GM23338 (cell line): Measurements from ENCODE around the gene FAM13C. TPM values are rescaled to one million over a fixed set of nuclear protein-coding genes. Genes with fewer than 3 reads are reported as not detected.

Experiments
- ATAC-seq: fragments of 200-7000 bp; cut with Tn5 transposase; 3 replicates; pipeline ENCODE4 v1.9.1; 2020
- DNase-seq: peaks from one replicate; pipeline ENCODE4 v3.0.0-alpha.2; 2015; ENCODE audit warnings: low spot score
- H2AFZ ChIP-seq: fragments of 200-600 bp; sonication (generic); 2 replicates; pipeline ENCODE4 v1.8.0; 2016; ENCODE audit warnings: antibody characterized with exemption, mild to moderate bottlenecking, moderate library complexity
- H3F3A ChIP-seq: fragments of 200-600 bp; sonication (generic); replicated peaks from 2 replicates; pipeline ENCODE4 v1.8.0; 2017; ENCODE audit warnings: antibody characterized with exemption, mixed run types, low read depth
- H3K27ac ChIP-seq: fragments of 200-600 bp; sonication (generic); 2 replicates; pipeline ENCODE4 v1.6.1; 2016; ENCODE audit warnings: low read depth
- H3K27me3 ChIP-seq: fragments of 200-600 bp; sonication (generic); 2 replicates; pipeline ENCODE4 v1.8.0; 2016; ENCODE audit warnings: mild to moderate bottlenecking, mixed run types, moderate library complexity; ENCODE audit not compliant: insufficient read depth
- H3K36me3 ChIP-seq: fragments of 200-600 bp; sonication (generic); 2 replicates; pipeline ENCODE4 v1.8.0; 2016; ENCODE audit warnings: mild to moderate bottlenecking; ENCODE audit not compliant: insufficient read depth
- H3K4me1 ChIP-seq: fragments of 200-600 bp; sonication (generic); 2 replicates; pipeline ENCODE4 v1.8.0; 2016; ENCODE audit warnings: mild to moderate bottlenecking, moderate library complexity; ENCODE audit not compliant: insufficient read depth
- H3K4me2 ChIP-seq: fragments of 200-600 bp; sonication (generic); 2 replicates; pipeline ENCODE4 v1.7.1; 2017; ENCODE audit warnings: mixed run types
- H3K4me3 ChIP-seq: fragments of 200-600 bp; sonication (generic); 2 replicates; pipeline ENCODE4 v1.6.1; 2016; ENCODE audit warnings: mixed run types
- H3K79me2 ChIP-seq: fragments of 200-600 bp; sonication (generic); replicated peaks from 2 replicates; pipeline ENCODE4 v1.8.0; 2017; ENCODE audit warnings: mild to moderate bottlenecking; ENCODE audit not compliant: insufficient read depth
- H3K9me2 ChIP-seq: fragments of 200-600 bp; sonication (generic); 2 replicates; pipeline ENCODE4 v1.8.0; 2017; ENCODE audit not compliant: insufficient read depth
- H4K20me1 ChIP-seq: fragments of 200-600 bp; sonication (generic); replicated peaks from 2 replicates; pipeline ENCODE4 v1.8.0; 2017; ENCODE audit warnings: mild to moderate bottlenecking; ENCODE audit not compliant: insufficient read depth
- H3K27ac Mint-ChIP-seq: 2 replicates; pipeline ENCODE4 v1.8.0; 2020; ENCODE audit warnings: inconsistent platforms, mild to moderate bottlenecking, moderate library complexity, mixed read lengths
- H3K27me3 Mint-ChIP-seq: 3 replicates; pipeline ENCODE4 v1.8.0; 2022; ENCODE audit warnings: low read depth, mild to moderate bottlenecking, moderate library complexity, mixed read lengths, inconsistent platforms; ENCODE audit not compliant: insufficient read depth, poor library complexity
- H3K36me3 Mint-ChIP-seq: 3 replicates; pipeline ENCODE4 v1.8.0; 2021; ENCODE audit warnings: low read depth, mild to moderate bottlenecking, inconsistent platforms, moderate library complexity, mixed read lengths
- H3K4me1 Mint-ChIP-seq: 3 replicates; pipeline ENCODE4 v1.8.0; 2020; ENCODE audit warnings: mild to moderate bottlenecking, inconsistent platforms, mixed read lengths
- H3K4me3 Mint-ChIP-seq: 3 replicates; pipeline ENCODE4 v1.8.0; 2021; ENCODE audit warnings: moderate library complexity, mild to moderate bottlenecking, inconsistent platforms, mixed read lengths
- H3K9me3 Mint-ChIP-seq: 3 replicates; pipeline ENCODE4 v1.8.0; 2020; ENCODE audit warnings: moderate library complexity, mild to moderate bottlenecking, inconsistent platforms, mixed read lengths
- EZH2 ChIP-seq: fragments of 200-600 bp; sonication (generic); IDR thresholded peaks from one replicate; pipeline ENCODE4 v1.8.0; 2017; ENCODE audit warnings: antibody characterized with exemption, mild to moderate bottlenecking, low read depth; ENCODE audit not compliant: unreplicated experiment
- EZH2phosphoT487 ChIP-seq: fragments of 200-600 bp; sonication (generic); IDR thresholded peaks from one replicate; pipeline ENCODE4 v1.8.1; 2018; ENCODE audit warnings: antibody characterized with exemption; ENCODE audit not compliant: unreplicated experiment
- JUNB ChIP-seq: IDR thresholded peaks from one replicate; pipeline ENCODE4 v1.6.1; 2016; ENCODE audit warnings: antibody characterized with exemption; ENCODE audit not compliant: unreplicated experiment
- NANOG ChIP-seq: IDR thresholded peaks from 2 replicates; pipeline ENCODE4 v1.6.1; 2016; ENCODE audit warnings: antibody characterized with exemption, borderline replicate concordance
- POLR2AphosphoS5 ChIP-seq: IDR thresholded peaks from 2 replicates; pipeline ENCODE4 v1.6.1; 2016; ENCODE audit warnings: antibody characterized with exemption, low read depth
- STAT1 ChIP-seq: IDR thresholded peaks from one replicate; pipeline ENCODE4 v1.6.1; 2016; ENCODE audit warnings: antibody characterized with exemption; ENCODE audit not compliant: unreplicated experiment
- ZNF114 ChIP-seq: fragments of 250-450 bp; sonication (Bioruptor Pico); IDR thresholded peaks from 2 replicates; pipeline ENCODE4 v1.5.0; 2020; ENCODE audit warnings: mild to moderate bottlenecking, moderate library complexity
- ZNF331 ChIP-seq: fragments of 250-450 bp; sonication (Bioruptor Pico); IDR thresholded peaks from 2 replicates; pipeline ENCODE4 v1.5.0; 2020; ENCODE audit warnings: low read depth, mild to moderate bottlenecking, moderate library complexity
- polyA plus RNA-seq: library from polyadenylated mRNA; unstranded; fragments of >200 nt; fragmentation: Nextera tagmentation; extraction: Ambion mirVana; gene quantifications from 2 replicates; pipeline ENCODE4 v1.2.1, GENCODE V29; 2016
- total RNA-seq: library from RNA; depleted of rRNA; stranded (reverse); fragments of >200 nt; shearing (Covaris generic); gene quantifications from 2 replicates; pipeline ENCODE4 v1.2.3, GENCODE V29; 2014
- TF ChIP-seq, protein P1 (sequence below), 2 experiments: fragments of 200-600 bp in 1 of 2; sonication (generic) in 1 of 2; conservative IDR thresholded peaks; 2 replicates each; pipeline versions ENCODE4 v1.5.1 to v1.6.1; 2016 to 2017; ENCODE audit warnings: antibody characterized with exemption in 2 of 2, low read depth in 2 of 2, mild to moderate bottlenecking in 2 of 2, moderate library complexity in 1 of 2
- TF ChIP-seq, protein P2 (sequence below): IDR thresholded peaks from 2 replicates; pipeline ENCODE4 v1.6.1; 2016; ENCODE audit warnings: antibody characterized with exemption
- TF ChIP-seq, protein P3 (sequence below): IDR thresholded peaks from one replicate; pipeline ENCODE4 v1.6.1; 2018; ENCODE audit warnings: antibody characterized with exemption; ENCODE audit not compliant: unreplicated experiment

Gene FAM13C
- total and polyA plus RNA-seq, 2 experiments from 2014 or later: 0.94 to 2.1 TPM

DNA sequence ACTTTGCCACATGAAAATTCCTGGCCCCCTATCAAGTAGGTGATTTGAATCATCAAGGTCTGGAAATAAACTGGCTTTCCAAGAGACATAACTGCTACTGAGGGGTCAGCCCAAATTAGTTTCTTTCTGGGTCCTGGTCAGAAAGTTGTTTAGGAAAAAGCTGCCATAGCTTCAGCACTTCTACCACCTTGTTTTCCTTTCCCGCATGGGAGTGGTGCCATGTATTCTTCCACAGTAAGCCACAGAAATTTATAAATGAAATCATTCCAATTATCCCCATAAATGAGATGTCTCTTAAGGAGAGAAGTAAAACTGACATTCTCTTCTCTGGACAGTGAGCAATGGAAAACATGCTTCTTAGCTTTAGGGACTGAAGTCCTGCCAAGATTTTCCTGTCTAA, 105.1 kb downstream of the FAM13C start:
- ATAC-seq: no peak
- H3K4me1 ChIP-seq: no peaks in the 10 kb centered on the region
- no peak overlapping the region for H3K4me3 ChIP-seq
- H3K36me3 Mint-ChIP-seq: no peaks in the 10 kb centered on the region
- no peaks in the 10 kb centered on the region for H3K4me1 Mint-ChIP-seq
- H3K27ac ChIP-seq: no peak overlapping the region
- H3K4me2 ChIP-seq: no peak overlapping the region
- TF ChIP-seq STAT1 (no peak), POLR2AphosphoS5 (no peak), ZNF331 (CRISPR knock-in tag) (no peak), EZH2 (no peak), JUNB (no peak), ZNF114 (no peak), NANOG (no peak), EZH2phosphoT487 (no peak)
- TF ChIP-seq, protein P1, sequence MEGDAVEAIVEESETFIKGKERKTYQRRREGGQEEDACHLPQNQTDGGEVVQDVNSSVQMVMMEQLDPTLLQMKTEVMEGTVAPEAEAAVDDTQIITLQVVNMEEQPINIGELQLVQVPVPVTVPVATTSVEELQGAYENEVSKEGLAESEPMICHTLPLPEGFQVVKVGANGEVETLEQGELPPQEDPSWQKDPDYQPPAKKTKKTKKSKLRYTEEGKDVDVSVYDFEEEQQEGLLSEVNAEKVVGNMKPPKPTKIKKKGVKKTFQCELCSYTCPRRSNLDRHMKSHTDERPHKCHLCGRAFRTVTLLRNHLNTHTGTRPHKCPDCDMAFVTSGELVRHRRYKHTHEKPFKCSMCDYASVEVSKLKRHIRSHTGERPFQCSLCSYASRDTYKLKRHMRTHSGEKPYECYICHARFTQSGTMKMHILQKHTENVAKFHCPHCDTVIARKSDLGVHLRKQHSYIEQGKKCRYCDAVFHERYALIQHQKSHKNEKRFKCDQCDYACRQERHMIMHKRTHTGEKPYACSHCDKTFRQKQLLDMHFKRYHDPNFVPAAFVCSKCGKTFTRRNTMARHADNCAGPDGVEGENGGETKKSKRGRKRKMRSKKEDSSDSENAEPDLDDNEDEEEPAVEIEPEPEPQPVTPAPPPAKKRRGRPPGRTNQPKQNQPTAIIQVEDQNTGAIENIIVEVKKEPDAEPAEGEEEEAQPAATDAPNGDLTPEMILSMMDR (conservative IDR thresholded peaks at IDR 0.05; ENCODE audit: low read depth in 2 of 2): no peak
- TF ChIP-seq, protein P2, sequence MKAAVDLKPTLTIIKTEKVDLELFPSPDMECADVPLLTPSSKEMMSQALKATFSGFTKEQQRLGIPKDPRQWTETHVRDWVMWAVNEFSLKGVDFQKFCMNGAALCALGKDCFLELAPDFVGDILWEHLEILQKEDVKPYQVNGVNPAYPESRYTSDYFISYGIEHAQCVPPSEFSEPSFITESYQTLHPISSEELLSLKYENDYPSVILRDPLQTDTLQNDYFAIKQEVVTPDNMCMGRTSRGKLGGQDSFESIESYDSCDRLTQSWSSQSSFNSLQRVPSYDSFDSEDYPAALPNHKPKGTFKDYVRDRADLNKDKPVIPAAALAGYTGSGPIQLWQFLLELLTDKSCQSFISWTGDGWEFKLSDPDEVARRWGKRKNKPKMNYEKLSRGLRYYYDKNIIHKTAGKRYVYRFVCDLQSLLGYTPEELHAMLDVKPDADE: no peak
- TF ChIP-seq, protein P3, sequence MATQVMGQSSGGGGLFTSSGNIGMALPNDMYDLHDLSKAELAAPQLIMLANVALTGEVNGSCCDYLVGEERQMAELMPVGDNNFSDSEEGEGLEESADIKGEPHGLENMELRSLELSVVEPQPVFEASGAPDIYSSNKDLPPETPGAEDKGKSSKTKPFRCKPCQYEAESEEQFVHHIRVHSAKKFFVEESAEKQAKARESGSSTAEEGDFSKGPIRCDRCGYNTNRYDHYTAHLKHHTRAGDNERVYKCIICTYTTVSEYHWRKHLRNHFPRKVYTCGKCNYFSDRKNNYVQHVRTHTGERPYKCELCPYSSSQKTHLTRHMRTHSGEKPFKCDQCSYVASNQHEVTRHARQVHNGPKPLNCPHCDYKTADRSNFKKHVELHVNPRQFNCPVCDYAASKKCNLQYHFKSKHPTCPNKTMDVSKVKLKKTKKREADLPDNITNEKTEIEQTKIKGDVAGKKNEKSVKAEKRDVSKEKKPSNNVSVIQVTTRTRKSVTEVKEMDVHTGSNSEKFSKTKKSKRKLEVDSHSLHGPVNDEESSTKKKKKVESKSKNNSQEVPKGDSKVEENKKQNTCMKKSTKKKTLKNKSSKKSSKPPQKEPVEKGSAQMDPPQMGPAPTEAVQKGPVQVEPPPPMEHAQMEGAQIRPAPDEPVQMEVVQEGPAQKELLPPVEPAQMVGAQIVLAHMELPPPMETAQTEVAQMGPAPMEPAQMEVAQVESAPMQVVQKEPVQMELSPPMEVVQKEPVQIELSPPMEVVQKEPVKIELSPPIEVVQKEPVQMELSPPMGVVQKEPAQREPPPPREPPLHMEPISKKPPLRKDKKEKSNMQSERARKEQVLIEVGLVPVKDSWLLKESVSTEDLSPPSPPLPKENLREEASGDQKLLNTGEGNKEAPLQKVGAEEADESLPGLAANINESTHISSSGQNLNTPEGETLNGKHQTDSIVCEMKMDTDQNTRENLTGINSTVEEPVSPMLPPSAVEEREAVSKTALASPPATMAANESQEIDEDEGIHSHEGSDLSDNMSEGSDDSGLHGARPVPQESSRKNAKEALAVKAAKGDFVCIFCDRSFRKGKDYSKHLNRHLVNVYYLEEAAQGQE: no peak
- no peak overlapping the region for H2AFZ ChIP-seq
- no peak overlapping the region for H3K4me3 Mint-ChIP-seq
- no peak overlapping the region for H3K27ac Mint-ChIP-seq
- H4K20me1 ChIP-seq: no peaks in the 10 kb centered on the region
- no peaks in the 10 kb centered on the region for H3K79me2 ChIP-seq
- no peaks in the 10 kb centered on the region for H3K27me3 ChIP-seq
- H3K36me3 ChIP-seq: no peaks in the 10 kb centered on the region
- DNase-seq: no peak
- no peaks in the 10 kb centered on the region for H3K9me2 ChIP-seq
- no peaks in the 10 kb centered on the region for H3K27me3 Mint-ChIP-seq
- no peaks in the 10 kb centered on the region for H3K9me3 Mint-ChIP-seq
- H3F3A ChIP-seq: no peaks in the 10 kb centered on the region

DNA sequence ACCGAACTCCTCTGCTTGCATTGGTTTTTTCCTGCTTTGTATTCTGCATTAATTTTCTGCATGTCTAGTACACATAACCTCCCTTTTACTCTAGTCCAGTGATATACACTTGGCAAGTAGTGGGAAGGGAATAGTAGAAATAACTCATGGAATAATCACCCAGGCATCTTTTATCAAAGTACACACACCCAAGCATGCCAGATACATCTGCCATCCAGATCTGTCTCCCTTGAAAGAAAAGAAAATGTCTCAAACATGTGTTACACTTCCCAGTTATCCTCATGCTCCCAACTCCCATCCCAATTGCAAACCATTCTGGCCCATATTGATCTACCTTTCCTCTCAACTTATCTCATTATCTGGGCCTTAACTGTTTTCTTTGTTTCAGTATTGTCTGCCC, 106.9 kb downstream of the FAM13C start:
- no peak overlapping the region for H3K4me2 ChIP-seq
- TF ChIP-seq, protein P2: no peak
- no peaks in the 10 kb centered on the region for H3F3A ChIP-seq
- Mint-ChIP-seq H3K4me1 (no peaks in the 10 kb centered on the region), H3K36me3 (no peaks in the 10 kb centered on the region), H3K9me3 (no peaks in the 10 kb centered on the region), H3K4me3 (no peak overlapping the region), H3K27ac (no peak overlapping the region), H3K27me3 (no peaks in the 10 kb centered on the region)
- DNase-seq (no peak), ATAC-seq (no peak)
- H3K79me2 ChIP-seq: no peaks in the 10 kb centered on the region
- H3K27me3 ChIP-seq: no peaks in the 10 kb centered on the region
- no peaks in the 10 kb centered on the region for H4K20me1 ChIP-seq
- no peaks in the 10 kb centered on the region for H3K4me1 ChIP-seq
- no peaks in the 10 kb centered on the region for H3K9me2 ChIP-seq
- no peak overlapping the region for H2AFZ ChIP-seq
- H3K27ac ChIP-seq: no peak overlapping the region
- no peak overlapping the region for H3K4me3 ChIP-seq
- H3K36me3 ChIP-seq: no peaks in the 10 kb centered on the region
